ENCODE measurements around the gene GABRG3.

GABRG3 gene

GRCh38 chr15:27535445-27536129 is 564.6 kb downstream of the GABRG3 start:
- no peak for DNase-seq

DNA sequence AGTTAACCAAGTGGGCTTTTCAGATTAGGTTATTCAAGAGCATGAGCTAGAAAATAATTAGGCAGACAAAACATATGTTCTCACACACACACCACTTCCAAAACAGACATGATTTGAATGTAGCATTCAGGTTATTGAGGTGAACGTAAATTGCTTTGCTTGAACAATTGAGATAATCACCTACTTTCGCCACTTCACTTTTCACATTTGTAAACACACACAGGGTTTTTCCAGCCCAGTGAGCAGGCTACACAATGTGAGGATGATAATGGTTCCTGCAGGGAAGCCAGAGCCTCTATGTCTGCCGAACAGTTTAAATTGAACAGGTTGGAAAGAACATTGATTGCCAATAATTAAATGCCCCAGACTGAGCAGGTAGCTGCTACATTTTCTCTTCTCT is 567.3 kb downstream of the GABRG3 start:
- DNase-seq = no peak

- no peak for DNase-seq
Measured at GRCh38 chr15:27541581-27541980, 570.6 kb downstream of the GABRG3 start.

- no peak for DNase-seq
Measured at GRCh38 chr15:27545494-27546255, 574.7 kb downstream of the GABRG3 start.

DNA sequence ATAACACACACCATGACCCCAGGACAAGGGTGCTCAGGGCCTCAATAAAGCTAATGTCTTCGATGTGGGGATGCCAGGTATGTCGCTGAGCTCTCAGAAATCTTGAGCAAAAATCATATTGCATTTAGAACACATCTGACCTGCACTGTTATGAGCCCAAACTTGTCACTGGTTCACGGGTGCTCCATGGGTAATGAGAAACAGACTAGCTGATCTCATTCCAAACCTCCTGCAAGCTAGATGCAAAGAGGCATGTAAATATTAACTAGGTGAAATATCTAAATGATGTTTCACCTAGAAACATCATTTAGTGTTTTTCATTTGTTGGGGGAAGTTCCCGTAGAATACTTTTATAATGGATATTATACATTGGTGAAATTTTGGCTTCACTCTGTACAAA is 578.8 kb downstream of the GABRG3 start:
- DNase-seq = no peak

GRCh38 chr15:27550635-27551034 is 579.7 kb downstream of the GABRG3 start:
- DNase-seq = no peak

DNA sequence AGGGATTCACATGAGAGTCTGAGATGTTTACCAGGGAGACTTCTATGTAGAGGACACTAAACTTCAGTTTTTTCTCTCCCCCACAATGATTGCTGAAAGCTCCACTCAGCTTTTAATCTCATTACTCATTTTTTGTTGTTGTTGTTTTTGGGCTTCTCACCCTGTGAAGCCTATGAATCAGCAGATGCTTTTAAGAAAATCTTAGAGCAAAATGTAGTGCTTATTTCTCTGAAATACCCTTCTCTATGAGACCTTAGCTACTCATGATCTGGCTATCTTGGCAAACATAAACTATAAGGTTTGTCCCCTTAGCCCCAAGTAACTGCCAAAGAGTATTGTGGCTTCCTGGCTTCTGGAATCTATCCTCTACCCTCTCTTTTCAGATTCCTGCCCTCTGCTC is 590.8 kb downstream of the GABRG3 start:
- DNase-seq = no peak

- no peak for DNase-seq
Measured at GRCh38 chr15:27563765-27564370, 592.9 kb downstream of the GABRG3 start.

GRCh38 chr15:27564656-27565055 is 593.7 kb downstream of the GABRG3 start:
- no peak for DNase-seq

DNA sequence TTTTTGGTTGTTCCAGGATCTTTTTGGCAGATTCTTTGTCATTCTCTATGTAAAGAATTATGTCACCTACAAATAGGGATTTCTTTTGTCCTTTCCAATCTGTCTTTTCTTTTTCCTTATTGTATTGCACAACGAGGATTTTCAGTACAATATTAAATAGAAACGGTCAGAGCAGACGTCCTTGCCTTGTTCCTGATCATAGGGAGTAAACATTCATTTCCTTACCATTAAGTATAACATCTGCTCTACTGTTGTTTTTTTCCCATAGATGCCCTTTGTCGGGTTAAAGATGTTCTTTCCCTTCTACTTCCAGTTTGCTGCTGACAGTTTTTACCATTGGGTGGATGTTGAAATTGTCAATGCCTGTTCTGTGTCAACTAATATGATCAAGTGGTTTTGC is 599.8 kb downstream of the GABRG3 start:
- no peak for DNase-seq

DNA sequence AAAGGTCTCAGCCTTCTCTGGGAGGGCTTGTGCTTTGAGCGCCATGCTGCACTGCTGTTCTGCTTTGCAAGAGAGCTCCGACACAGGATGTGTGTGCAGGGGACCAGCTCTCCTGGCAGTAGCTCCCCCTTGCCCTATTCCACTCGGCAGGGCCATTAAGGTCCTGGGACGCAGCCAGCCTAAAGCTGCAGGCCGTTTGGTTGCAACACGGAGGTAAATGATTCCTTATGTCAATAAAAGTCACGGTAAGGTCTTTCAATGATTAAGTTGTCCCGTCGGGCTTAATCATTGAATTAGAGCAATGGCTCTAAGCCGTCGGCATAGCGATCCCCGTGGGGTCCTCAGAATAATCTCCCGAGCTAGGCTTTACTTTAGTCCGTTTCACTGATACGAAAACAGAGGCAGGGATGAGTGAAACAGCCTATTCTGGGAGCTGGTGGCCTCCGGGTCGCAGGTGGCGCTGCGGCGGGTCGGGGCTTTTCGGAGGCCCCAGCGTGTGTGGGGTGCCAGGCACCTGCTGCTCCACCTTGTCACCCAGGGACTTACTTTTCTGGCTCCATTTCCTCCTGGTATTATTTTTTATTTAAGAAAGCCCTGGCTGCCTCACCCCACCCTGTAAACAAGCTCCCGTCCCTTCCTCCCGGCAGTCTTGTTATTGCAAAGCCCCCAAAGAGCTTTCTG is 603.0 kb downstream of the GABRG3 start:
- DNase-seq = no peak

GRCh38 chr15:27574541-27575054 is 603.6 kb downstream of the GABRG3 start:
- no peak for DNase-seq

DNA sequence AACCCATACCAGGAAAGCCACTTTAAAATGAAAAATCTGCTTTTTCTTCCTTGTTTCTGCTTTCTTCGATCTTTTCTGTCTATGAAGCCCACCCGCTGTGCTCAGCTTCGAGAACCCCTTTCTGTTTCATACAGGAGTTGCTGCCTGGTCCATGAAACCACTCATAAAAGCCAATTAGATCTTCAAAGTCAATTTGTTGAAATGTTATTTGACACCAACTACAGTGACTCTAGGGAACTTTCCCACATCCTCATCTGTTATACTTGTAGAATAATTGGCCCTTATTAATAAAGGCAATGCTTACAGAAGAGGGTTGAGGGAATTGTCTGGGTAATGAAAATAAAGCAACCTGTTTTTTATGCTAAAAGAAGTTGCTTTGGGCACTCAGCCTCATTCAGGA is 604.5 kb downstream of the GABRG3 start:
- DNase-seq = no peak

- no peak for DNase-seq
Measured at GRCh38 chr15:27576576-27576975, 605.6 kb downstream of the GABRG3 start.

GRCh38 chr15:27579738-27580137 is 608.8 kb downstream of the GABRG3 start:
- no peak for DNase-seq

DNA sequence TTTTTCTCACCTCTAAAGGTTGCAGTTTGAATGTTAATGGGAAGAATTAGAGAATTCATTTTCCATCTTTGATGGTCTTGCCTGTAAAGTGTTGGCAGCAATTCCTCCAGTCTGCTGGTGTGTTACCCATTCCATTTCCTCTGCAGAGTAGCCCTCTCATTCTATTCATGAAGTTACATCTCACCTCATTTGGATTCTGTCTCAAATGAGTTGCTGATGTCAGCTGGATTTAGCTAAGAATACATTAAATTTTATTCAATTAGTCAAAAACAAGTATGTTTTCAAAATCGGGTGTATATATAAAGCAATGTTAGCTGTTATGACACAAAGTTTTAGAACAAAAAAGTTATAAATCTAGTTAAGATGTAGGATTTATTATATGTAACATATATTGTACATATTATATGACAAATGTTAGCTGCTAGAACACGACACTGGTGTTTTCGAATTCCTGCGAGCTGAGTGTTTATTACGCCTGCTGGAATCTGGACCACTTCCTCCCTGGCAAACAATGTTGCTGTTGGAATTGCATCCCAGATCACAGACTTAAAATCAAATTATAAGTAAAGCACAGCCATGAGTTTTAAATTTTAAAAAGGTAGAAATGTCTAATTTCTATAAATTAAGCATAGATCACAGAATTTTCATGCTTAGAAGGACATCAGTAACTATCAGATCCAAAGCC is 611.9 kb downstream of the GABRG3 start:
- DNase-seq = no peak

DNA sequence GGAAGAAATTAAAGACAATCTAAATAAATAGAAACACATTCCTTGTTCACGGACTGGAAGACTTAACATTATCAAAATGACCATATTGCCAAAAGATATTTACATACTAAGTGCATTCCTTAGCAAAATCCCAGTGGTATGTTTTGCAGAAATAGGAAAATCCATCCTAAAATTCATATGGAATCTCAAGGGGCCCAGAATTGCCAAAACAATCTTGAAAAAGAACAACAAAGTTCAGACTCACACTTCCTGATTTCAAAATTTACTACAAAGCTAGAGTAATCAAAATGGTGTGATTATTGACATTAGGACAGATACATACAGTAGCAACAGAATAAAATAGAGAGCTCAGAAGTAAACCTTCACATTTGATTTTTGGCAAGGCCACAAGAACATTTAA is 612.7 kb downstream of the GABRG3 start:
- no peak for DNase-seq

DNA sequence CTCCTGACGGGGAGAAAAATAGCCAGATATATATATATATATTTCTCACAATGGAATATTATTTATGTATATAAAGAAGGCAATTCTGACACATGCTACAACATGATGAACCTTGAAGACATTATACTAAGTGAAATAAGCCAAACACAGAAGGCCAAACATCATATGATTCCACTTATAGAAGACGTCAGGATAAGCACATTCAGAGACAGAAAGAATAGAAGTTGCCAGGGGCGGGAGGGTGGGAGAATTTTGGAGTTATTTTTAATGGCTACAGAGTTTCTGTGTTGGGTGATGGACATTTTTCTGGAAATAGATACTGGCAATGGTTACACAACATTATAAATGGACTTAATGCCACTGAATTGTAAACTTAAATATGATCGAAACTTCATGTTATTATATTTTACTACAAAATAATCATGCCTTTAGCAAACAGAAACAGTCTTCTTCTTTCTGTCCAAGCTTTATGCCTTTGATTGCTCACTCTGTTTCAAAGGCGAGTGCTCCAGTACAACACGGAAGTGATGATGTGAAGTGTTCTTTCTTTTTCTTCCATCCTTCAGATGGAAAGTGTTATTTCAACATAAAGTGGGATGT is 614.2 kb downstream of the GABRG3 start:
- DNase-seq = no peak

DNA sequence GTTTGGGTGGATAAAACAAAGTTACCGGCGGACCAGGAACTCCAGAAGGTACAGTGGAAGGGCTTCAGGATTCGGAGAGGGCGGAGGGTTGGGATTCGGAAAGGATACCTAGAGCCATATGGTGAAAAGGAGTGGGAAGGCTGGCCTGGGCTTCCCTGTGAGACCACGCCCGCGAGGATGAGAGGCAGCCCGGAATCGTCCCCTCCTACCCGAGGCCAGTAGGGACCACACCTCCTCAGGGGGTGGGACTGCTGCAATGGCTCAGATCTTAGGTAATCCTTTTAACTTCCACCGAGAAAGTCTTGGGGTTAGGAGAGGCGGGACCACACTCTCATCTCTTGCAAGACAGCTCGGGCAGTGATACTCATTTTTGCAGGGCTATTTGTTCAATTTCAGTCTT is 616.8 kb downstream of the GABRG3 start:
- no peak for DNase-seq

- DNase-seq = no peak
Measured at GRCh38 chr15:27589260-27589659, 618.3 kb downstream of the GABRG3 start.

DNA sequence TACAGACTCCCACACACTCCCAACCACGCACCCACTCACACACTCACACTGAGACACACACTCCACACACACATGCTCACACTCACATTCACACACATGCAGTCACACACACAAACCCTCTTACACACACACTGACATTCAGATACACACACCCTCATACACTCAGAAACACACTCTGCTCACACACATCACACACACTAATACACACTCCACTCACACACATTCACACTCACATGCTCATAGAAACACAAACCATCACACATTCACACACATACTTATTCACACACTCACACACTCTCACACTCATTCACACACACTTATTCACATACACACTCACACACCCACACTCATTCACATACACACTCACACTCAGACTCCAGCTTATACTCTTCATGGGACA is 618.8 kb downstream of the GABRG3 start:
- DNase-seq = no peak
